HEK293T (cell line): Measurements from ENCODE around the gene KCNG2.

Experiments used
- ARNT ChIP-seq: fragments of 450-650 bp; IDR thresholded peaks from 2 replicates; pipeline ENCODE4 v1.6.1; 2017; ENCODE audit warnings: mild to moderate bottlenecking
- ELF4 ChIP-seq: fragments of 450-650 bp; IDR thresholded peaks from 2 replicates; pipeline ENCODE4 v1.6.1; 2017; ENCODE audit warnings: antibody characterized with exemption
- L3MBTL2 ChIP-seq: fragments of 450-650 bp; conservative IDR thresholded peaks from 2 replicates; pipeline ENCODE4 v1.6.1; 2016; ENCODE audit warnings: mild to moderate bottlenecking
- NFRKB ChIP-seq: fragments of 450-650 bp; IDR thresholded peaks from 2 replicates; pipeline ENCODE4 v1.6.1; 2016; ENCODE audit warnings: mild to moderate bottlenecking, moderate library complexity
- SUZ12 ChIP-seq: fragments of 450-650 bp; IDR thresholded peaks from 2 replicates; pipeline ENCODE4 v1.6.1; 2016; ENCODE audit warnings: mild to moderate bottlenecking

- TF ChIP-seq L3MBTL2: no peak
- TF ChIP-seq NFRKB: no peak
- no peak for TF ChIP-seq ELF4
- TF ChIP-seq ARNT: no peak
- no peak for TF ChIP-seq SUZ12
These were observed 124.5 kb downstream of the KCNG2 start for GRCh38 chr18:79921984-79922965.
